Cortex of kidney (tissue), 1 donor: ENCODE results near the gene ASMTL.
"Not testable (repeated sequence)": the region's sequence is repeated elsewhere in the genome, so short reads cannot be mapped to it uniquely, and the experiment has no call there.

ENCODE experiments used
- DNase-seq: peaks from one replicate; lab custom pipeline; 2025; lab: John Stamatoyannopoulos, UW

Gene ASMTL, protein sequence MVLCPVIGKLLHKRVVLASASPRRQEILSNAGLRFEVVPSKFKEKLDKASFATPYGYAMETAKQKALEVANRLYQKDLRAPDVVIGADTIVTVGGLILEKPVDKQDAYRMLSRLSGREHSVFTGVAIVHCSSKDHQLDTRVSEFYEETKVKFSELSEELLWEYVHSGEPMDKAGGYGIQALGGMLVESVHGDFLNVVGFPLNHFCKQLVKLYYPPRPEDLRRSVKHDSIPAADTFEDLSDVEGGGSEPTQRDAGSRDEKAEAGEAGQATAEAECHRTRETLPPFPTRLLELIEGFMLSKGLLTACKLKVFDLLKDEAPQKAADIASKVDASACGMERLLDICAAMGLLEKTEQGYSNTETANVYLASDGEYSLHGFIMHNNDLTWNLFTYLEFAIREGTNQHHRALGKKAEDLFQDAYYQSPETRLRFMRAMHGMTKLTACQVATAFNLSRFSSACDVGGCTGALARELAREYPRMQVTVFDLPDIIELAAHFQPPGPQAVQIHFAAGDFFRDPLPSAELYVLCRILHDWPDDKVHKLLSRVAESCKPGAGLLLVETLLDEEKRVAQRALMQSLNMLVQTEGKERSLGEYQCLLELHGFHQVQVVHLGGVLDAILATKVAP

DNA sequence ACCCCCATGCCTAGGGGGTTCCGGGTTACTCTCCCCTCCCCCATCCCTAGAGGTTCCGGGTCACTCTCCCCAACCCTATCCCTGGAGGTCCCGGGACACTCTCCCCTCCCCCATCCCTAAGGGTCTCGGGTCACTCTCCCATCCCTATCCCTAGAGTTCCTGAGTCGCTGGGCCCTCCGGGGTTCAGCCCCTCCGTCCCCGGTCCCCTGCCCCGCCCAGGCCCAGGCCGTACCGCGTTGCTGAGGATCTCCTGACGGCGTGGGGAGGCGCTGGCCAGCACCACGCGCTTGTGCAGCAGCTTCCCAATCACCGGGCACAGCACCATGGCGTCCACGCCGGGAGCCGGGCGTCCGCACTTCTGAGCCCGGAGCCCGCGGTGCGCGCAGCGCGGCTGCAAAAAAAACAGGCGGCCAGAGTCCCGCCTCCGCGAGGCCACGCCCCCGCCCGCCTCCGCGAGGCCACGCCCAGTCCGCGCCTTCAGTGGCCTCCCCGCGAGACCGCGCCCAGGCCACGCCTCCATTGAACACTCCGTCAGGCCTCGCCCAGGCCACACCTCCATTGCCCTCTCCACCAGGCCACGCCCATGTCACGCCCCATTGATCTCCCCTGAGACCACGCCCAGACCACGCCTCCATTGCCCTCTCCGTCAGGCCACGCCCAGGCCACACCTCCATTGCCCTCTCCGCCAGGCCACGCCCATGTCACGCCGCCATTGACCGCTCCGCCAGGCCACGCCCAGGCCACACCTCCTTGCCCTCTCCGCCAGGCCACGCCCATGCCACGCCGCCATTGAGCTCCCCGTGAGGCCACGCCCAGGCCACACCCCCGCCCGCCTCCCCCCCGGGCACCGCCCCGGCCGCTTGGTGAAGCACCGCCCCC is at the start of gene ASMTL:
Gene ASMTL (minus strand): TSS at position 394 of the 879 bp plus-strand sequence. CDS start 69 bp downstream, at position 325.
- no peak for DNase-seq

DNA sequence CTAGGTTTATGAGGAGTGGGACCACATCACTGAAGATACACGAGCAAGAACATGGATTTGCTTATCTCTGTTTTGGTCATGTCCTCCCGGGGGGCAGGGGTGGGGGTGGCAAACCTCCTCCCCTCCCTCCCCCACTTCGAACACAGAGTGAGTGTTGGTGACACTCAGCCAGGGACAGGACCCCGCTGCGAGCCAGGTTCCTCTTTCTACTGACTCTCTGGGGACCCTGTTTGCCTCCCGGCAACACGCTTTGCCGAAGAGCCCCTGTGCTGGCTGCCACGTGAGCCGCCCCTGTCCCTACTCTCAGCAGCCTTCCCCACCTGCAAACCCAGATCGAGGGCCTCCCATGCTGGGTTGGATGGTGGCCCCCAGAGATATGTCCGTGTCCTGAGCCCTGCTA is 49.5 kb upstream of the ASMTL start:
- no peak for DNase-seq

DNA sequence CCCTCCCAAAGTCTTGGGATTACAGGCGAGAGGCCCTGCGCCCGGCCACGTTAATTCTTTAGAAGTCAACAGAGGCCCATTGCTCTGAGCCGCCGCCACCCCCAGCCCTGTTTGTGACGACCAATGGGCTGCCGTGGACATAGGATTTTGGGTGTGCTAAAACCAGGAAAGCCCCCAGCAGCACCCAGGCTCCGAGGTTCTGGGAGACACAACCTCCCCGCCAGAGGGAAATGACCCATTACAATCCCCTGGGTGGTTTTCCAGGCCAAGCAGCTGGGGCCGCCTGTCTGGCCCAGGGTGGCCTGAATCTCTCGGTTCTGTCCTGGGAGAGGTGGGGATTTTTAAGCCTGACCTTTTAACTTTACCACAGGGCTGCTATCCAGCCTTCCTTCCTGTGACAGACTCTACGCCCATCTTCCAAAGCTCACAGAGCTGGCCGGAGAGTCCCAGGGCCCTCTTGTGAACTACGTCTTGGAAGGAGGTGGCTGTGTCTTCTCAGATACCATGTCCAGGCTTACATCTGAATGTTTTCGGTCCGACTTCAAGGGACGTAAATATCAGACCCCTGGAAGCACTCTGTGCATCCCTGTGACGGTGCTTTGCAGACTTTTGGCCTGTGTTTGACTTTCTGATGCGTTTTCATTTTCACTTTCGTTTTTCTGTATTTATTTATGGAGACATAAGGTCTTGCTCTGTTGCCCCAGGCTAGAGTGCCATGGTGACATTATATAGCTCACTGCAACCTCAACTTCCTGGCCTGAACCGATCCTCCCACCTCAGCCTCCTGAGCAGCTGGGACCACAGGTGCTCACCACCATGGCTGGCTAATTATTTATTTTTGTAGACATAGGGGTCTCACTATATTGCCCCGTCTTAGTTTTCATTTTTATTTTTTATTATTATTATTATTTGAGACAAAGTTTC is 48.3 kb upstream of the ASMTL start:
- no peak for DNase-seq

DNA sequence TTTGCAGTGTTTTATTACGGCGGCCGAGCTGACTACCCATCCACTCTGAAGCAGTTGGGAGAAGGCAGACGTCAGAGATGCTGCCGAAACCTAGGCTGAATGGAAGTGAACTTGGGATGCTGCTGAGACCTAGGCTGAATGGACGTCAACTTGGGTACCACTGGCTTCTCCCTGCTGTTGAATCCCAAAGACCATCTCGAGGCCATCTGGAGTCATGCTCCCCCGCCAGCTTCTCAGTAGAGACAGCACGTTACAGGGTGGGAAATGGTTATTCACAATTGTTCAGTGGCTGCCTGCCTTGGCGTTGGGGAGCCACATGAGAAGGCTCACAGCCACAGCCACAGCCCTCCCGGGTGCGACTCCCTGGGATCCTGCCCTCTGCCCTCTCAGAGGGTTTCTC is 43.4 kb upstream of the ASMTL start:
- no peak for DNase-seq

DNA sequence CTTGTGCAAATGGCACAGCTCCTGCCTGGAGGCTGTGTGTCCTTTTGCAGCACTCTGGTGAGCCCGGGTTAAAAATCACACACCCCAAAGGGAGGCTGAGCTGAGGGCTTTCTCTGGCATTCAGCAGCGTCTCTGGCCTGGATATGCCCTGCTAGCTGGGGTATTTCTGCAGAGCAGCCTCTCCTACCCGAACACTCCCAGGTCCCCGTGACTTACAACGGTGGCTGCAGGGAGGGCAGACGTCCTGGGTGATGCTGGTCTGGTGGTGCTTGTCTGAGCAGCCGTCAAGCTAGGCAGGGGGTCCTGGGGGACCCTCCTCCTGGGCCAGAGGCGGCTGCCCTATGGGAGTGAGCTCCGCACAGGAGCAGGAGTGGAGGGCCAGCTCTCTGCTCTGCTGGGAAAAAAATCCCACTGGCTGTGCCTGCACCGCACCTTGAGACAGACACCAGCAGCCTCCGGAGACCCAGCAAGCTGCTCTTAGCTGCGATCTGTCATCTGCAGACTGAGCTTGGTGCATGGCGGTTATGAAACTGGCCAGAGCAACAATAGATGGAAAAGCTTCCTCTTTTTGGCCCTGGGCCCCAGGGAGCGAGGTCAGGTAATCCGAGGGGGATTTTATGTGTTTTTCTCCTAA is 41.3 kb upstream of the ASMTL start:
- DNase-seq = no peak

DNA sequence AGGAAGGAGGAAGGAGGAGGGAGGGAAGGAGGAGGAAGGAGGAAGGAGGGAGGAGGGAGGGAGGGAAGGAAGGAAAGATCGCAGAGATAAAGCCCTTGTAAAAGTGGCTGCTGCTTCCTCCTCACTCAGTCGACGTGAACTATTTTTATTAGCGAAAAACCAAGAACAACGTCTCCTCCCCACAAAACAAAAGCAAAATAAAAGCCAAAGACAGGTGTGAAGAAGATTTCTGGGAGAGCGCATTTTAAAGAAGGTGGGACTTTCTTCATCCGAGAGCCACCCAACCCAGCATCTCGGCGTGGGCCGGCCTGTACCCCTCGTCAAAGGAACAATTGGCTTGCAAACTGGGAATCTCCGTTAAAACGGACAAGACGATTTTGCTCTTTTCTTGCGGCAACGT is 40.7 kb upstream of the ASMTL start:
- no peak for DNase-seq

DNA sequence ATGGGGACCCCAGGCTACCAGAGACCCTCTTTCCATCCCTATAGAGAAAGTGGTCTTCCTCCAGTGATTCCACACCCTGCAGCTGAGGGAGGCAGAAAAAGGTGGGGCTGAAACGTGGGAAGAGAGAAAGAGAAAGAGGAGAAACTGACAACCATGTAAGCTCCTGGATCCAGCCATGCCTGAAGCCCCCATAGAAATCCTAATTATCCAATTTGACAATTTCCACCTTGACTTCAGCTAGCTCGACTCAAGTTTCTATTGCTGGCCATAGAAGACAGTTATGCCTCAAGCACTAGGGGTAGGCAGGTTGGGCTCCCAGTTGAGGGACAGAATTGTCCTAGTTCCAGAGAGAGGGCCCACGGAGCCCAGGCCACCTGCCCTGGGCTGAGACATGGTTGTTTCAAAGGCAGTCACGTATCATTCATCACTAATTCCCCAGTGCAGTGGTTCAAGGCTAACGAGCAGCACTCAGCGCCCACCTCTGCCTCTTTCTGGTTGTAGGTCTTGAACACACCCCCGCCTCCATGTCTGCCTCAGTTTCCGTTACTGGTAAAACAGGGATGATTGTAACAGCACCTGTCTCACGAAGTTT is 39.8 kb upstream of the ASMTL start:
- no peak for DNase-seq

DNA sequence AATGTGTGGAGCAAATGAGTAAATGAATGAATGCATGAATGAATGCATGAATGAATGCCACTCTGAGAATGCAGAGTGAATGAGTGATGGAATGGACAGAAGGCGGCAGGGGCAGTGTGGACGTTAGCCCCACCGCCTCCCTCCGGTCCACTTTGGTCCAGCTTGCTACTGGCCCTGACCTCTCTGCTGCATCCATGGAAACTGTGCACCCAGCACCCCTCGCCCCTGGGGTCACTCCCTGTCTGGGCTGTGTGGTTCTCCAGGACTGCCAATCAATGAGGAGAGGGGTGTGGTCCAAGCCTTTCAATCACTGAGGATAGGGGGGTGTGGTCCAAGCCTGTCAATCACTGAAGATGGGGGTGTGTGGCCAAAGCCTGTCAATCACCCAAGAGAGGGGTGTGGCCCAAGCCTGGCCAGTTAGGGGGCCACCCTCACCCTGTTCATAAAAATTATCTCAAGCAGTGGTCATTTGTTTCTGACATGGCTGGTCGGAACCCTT is 39.2 kb upstream of the ASMTL start:
- DNase-seq = no peak

DNA sequence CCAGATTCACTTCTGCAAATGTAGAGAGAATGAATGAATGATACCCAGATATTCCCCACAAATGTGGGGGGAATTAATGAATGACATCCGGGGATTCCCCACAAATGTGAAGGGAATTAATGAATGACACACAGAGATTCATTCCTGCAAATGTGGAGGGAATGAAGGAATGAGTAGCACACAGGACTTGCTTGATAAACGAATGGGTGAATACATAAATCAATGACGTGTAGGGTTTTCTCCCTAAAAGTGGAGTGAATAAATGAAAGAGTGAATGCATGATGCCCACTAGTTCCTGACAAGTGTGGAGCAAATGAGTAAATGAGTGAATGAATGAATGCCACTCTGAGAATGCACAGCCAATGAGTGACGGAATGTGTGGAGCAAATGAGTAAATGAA is 38.5 kb upstream of the ASMTL start:
- DNase-seq = not testable (repeated sequence)

DNA sequence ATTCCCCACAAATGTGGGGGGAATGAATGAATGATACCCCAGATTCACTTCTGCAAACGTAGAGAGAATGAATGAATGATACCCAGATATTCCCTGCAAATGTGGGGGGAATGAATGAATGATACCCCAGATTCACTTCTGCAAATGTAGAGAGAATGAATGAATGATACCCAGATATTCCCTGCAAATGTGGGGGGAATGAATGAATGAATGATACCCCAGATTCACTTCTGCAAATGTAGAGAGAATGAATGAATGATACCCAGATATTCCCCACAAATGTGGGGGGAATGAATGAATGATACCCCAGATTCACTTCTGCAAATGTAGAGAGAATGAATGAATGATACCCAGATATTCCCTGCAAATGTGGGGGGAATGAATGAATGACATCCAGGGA is 38.0 kb upstream of the ASMTL start:
- not testable (repeated sequence) for DNase-seq

DNA sequence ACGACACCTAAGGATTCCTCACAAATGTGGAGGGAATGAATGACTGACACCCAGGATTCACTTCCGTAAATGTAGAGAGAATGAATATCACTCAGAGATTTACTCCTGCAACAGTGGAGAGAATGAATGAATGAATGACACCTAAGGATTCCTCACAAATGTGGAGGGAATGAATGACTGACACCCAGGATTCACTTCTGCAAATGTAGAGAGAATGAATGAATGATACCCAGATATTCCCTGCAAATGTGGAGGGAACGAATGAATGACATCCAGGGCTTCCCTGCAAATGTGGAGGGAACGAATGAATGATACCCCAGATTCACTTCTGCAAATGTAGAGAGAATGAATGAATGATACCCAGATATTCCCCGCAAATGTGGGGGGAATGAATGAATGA is 36.6 kb upstream of the ASMTL start:
- not testable (repeated sequence) for DNase-seq

DNA sequence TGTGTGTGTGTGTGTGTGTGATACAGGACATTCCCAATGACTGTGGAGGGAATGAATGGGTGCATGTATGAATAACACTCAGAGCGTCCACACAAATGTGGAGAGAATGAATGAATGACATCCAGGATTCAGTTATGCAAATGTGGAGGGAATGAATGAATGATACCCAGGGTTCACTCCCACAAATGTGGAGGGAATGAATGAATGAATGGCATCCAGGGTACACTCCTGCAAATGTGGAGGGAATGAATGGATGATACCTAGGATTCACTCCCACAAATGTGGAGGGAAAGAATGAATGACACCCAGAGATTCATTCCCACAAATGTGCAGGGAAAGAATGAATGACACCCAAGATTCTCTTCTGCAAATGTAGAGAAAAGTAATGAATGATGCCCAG is 36.0 kb upstream of the ASMTL start:
- DNase-seq = no peak

DNA sequence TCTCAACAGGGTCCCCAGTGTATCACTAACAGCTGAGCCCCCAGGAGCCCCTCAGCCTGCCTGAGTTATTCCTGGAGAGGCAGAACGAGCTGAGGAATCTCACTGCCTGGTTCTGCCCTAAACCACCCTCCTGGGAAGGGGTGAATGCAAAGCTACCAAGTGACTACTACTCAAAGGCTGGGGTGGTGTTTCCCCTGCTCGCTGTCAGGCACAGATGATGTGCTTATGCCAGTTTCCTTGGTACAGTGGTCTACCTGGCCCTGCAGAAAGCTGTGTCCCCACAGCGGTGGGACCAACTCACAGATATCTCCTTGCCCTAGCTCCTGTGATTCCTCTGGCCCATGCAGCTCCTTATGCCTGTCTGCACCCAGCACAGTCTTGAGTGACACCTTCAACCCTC is 35.4 kb upstream of the ASMTL start:
- DNase-seq = no peak

DNA sequence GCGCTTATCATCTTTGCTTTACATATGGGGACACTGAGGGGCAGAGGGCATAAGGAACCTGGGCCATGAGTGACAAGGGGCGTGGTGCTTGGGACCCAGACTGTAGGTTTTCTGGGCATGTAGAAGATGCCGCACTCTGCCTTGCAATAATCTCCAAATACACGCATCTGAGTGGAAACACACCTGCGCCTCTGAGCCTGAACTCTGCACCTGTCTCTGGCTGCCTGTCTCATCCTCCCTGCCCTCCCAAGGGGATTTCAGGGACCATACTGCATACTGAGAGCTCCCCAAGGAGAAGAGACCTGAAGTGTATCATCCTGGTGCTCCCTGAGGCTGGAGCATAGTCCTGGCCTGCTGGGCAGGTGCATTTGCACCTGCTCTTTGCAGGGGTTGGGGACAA is 34.7 kb upstream of the ASMTL start:
- DNase-seq = no peak

DNA sequence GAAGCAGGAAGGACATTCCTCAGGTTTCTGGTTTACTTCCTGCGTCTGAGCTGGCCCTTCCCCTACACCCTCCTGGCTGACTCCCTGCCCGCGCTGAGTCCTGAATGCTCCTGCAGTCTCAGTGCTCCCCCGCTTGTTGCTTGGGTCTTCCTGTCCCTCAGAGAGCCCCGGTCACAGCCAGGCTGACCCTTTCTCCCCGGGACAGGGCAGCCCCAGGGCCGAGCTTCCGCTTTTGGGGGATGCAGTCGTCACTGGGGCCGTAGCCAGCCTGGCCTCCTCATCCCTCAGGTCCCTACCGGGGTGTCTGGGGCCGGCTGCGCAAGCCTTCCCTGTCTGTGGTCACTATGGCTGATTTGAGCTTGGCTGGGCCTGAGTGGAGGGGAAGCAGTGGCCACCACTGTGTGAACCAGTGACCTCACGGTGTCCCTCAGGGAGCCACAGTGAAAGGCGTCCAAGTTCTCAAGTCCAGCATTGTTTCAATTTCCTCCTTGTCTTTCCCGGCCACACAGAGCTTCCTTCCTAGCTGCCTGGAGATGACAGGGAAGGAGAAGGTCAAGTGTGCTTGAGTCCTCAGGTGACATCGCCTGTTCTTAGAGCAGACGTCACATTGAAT is 34.1 kb upstream of the ASMTL start:
- no peak for DNase-seq

DNA sequence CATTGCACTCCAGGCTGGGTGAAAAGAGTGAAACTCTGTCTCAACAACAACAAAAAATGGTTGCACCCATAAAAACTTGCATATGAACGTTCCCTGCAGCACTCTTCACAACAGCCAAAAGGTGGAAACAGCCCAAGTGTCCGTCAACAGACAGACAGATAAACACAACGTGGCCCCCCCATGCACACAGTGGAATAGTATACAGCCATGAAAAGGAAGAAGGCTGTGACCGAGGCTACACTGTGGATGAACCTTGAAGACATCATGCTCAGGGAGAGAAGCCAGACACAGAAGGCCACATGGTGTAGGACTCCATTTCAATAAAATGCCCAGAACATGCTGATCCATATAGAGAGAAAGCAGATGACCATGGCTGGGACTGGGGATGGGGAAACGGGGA is 33.5 kb upstream of the ASMTL start:
- DNase-seq = no peak

DNA sequence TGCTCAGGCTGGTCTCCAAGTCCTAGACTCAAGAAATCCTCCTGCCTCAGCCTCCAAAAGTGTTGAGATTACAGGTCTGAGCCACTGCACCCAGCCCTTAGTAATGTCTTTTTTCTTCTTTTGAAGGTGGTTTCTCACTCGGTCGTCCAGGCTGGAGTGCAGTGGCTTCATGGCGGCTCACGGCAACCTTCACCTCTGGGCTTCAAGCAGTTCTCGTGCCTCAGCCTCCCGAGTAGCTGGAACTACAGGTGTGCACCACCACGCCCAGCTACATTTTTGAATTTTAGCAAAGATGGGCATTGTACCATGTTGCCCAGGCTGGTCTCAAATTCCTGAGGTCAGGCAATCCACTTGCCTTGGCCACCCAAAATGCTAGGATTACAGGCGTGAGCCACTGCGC is 32.3 kb upstream of the ASMTL start:
- no peak for DNase-seq

DNA sequence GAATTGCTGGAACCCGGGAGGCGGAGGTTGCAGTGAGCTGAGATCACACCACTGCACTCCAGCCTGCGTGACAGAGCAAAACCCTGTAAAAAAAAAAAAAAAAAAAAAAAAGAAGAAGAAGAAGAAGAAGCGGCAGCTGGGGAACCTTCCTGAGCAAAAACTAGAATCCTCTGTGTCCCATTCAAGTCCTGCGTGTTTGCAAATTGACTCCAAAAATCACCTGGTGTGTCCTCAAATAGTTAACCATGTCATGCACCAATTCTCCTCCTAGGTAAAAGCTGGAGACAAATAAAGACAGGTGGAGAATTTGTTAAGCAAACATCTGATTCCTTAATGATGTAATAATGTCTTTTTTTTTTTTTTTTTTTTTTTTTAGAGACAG is 31.9 kb upstream of the ASMTL start:
- no peak for DNase-seq

DNA sequence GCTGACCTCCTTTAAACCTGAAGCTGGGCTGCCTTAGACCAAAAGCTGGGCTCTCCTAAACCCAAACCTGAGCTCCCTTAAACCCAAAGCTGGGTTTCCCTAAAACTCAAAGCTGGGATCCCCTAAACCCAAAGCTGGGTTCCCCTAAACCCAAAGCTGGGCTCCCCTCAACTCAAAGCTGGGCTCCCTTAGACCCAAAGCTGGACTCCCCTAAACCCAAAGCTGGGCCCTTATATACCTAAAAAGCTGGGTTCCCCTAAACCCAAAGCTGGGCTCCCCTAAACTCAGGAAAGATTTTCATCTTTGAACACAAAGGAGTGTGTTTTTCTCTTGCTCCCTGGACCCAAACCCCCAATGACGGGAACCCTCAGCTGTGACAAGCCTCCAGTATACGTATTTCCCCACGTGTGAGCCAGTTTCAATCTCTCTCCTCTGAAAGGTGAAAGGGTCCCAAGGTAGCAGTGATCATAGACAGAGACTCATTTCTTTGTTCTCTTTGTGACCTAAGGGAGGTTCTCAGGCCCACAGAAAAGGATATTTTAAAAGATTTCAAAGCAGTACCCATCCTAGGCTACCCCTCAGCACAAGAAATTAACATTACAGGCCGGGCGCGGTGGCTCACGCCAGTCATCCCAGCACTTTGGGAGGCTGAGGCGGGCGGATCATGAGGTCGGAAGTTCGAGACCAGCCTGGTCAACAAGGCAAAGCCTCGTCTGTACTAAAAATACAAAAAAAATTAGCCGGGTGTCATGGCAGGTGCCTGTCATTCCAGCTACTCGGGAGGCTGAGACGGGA is 31.3 kb upstream of the ASMTL start:
- no peak for DNase-seq
